Measurements from ENCODE around the gene NPS.

NPS gene

GRCh38 chr10:127571386-127571785 lies 22.3 kb downstream of the NPS start:
- Histone ChIP-seq H3K9me3 (ENCODE audit: control insufficient read depth, insufficient read depth, low read length) (no peaks in the 10 kb centered on the region), H3K9ac (ENCODE audit: low read depth, low read length) (no peak overlapping the region), H3K36me3 (ENCODE audit: insufficient read depth, low read length) (no peaks in the 10 kb centered on the region), H3K4me1 (ENCODE audit: insufficient read depth, low read length) (no peaks in the 10 kb centered on the region)

DNA sequence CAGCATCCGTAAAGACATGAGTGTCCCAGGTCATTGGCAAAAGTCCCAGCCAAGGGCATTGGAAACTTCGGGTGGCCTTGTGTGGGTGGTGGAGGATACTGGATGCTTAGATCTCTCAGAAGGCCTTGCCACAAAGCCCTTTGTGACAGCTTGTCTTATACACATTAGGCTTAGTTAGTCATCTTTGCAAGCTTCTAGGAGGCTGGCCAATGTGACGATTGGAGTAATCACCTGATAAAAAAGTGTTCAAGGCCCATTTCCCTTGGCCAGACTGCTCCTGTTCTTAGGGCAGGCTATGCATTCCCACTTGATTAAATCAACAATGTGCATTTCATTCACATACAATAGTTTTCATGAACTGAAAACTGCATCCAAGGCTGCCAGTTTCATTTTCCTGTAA lies 26.9 kb downstream of the NPS start:
- Histone ChIP-seq H3K4me1 (ENCODE audit: insufficient read depth, low read length) (no peaks in the 10 kb centered on the region), H3K9me3 (ENCODE audit: control insufficient read depth, insufficient read depth, low read length) (no peaks in the 10 kb centered on the region), H3K36me3 (ENCODE audit: insufficient read depth, low read length) (no peaks in the 10 kb centered on the region), H3K9ac (ENCODE audit: low read depth, low read length) (no peak overlapping the region)

GRCh38 chr10:127576740-127577161 lies 27.6 kb downstream of the NPS start:
- no peaks in the 10 kb centered on the region for H3K9me3 ChIP-seq (ENCODE audit: control insufficient read depth, insufficient read depth, low read length)
- no peaks in the 10 kb centered on the region for H3K36me3 ChIP-seq (ENCODE audit: insufficient read depth, low read length)
- H3K9ac ChIP-seq (ENCODE audit: low read depth, low read length): no peak overlapping the region
- H3K4me1 ChIP-seq (ENCODE audit: insufficient read depth, low read length): no peaks in the 10 kb centered on the region

- Histone ChIP-seq H3K36me3 (ENCODE audit: insufficient read depth, low read length) (no peaks in the 10 kb centered on the region), H3K9ac (ENCODE audit: low read depth, low read length) (no peak overlapping the region), H3K9me3 (ENCODE audit: control insufficient read depth, insufficient read depth, low read length) (no peaks in the 10 kb centered on the region), H3K4me1 (ENCODE audit: insufficient read depth, low read length) (no peaks in the 10 kb centered on the region)
These were observed 28.5 kb downstream of the NPS start for GRCh38 chr10:127577376-127578258.

DNA sequence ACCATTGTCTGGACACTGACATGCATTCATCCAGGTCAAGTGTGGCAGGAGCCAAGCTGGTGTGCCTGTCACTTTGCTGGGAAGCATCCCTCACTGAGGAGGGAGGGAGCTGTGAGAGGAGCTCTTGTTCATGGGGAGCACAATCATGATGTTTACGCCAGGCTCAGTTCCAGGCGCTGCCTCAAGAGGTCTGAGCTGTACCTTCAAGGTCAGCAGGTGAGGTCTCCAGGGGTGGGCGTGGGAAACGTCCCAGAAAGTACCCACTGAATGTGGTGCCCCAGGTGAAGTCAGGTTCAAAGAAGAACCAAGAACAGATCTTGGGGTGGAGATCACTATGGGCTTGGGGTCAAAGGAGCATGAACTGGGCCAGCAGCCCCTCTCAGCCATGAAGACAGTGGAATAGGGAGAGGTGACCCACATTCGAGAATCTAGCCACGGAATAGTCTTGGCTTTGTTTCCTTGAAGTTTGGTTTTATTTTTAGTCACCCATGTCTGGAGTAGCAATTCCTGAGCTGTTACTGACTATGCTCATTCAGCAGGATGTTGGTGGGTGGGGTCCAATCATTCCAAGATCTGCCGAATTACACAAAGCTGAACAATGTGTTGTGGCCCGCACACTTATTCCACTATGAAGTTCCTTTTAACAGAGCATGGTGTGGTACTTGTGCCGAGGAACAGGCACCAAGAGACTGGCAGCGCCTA lies 29.3 kb downstream of the NPS start:
- H3K9ac ChIP-seq (ENCODE audit: low read depth, low read length): no peak overlapping the region
- no peaks in the 10 kb centered on the region for H3K4me1 ChIP-seq (ENCODE audit: insufficient read depth, low read length)
- H3K9me3 ChIP-seq (ENCODE audit: control insufficient read depth, insufficient read depth, low read length): no peaks in the 10 kb centered on the region
- no peaks in the 10 kb centered on the region for H3K36me3 ChIP-seq (ENCODE audit: insufficient read depth, low read length)

DNA sequence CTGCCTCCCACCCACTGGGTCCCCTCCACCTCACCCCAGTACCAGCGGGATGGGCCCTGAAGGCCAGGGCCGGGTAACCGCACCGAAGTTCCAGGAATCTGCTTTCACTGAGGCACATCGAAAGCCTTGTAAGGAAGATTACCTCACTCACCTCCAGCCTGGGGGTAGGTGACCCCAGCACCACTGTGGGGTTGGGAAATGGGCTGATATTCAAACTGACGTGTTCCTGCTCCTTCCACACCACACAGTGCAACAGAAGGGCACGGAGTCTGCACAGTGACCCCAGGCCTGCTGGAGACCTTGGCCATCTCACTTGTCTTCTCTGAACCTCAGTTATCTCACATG lies 29.8 kb downstream of the NPS start:
- no peaks in the 10 kb centered on the region for H3K9me3 ChIP-seq (ENCODE audit: control insufficient read depth, insufficient read depth, low read length)
- no peak overlapping the region for H3K9ac ChIP-seq (ENCODE audit: low read depth, low read length)
- no peaks in the 10 kb centered on the region for H3K36me3 ChIP-seq (ENCODE audit: insufficient read depth, low read length)
- H3K4me1 ChIP-seq (ENCODE audit: insufficient read depth, low read length): no peaks in the 10 kb centered on the region

DNA sequence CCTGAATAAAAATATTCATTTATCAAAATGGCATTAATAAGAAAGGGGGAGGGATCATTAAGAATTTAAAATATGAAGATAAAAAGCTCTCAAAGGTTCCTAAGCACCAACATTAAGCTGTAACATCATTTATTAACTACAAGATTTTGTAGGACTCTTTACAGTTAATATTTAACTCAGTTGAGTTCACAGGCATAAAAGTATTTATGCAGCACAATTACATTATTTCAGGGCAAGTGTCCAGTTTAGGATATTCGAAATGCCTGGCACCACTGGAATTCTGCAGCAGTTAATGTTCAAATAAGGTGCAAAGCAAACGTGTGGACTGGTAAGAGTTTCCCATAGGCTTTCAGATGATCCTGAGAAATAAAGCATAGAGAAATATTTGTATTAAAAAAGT lies 30.5 kb downstream of the NPS start:
- no peaks in the 10 kb centered on the region for H3K36me3 ChIP-seq (ENCODE audit: insufficient read depth, low read length)
- H3K4me1 ChIP-seq (ENCODE audit: insufficient read depth, low read length): no peaks in the 10 kb centered on the region
- no peaks in the 10 kb centered on the region for H3K9me3 ChIP-seq (ENCODE audit: control insufficient read depth, insufficient read depth, low read length)
- no peak overlapping the region for H3K9ac ChIP-seq (ENCODE audit: low read depth, low read length)

DNA sequence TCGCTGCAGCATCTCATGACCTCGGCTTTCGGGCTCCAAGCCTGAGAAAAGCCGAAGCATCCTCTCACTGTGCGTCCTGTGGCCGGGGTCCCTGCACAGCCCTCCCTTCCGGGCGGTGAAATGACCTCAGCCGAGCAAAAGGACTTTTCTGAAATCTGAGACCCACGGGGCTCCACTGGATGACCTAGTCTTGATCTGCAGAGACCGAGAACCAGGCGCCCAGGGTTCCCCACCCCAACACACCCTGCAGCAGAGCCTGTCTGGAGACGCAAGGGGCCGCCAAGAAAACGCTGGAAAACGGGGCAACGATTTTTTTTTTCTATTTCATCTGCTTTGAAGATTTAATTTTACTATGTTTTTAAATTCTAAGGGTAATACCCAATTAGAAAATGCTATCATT lies 31.7 kb downstream of the NPS start:
- Histone ChIP-seq H3K9me3 (ENCODE audit: control insufficient read depth, insufficient read depth, low read length) (no peaks in the 10 kb centered on the region), H3K36me3 (ENCODE audit: insufficient read depth, low read length) (no peaks in the 10 kb centered on the region), H3K4me1 (ENCODE audit: insufficient read depth, low read length) (no peaks in the 10 kb centered on the region), H3K9ac (ENCODE audit: low read depth, low read length) (no peak overlapping the region)

- Histone ChIP-seq H3K36me3 (ENCODE audit: insufficient read depth, low read length) (no peaks in the 10 kb centered on the region), H3K9ac (ENCODE audit: low read depth, low read length) (no peak overlapping the region), H3K9me3 (ENCODE audit: control insufficient read depth, insufficient read depth, low read length) (no peaks in the 10 kb centered on the region)
These were observed 36.5 kb downstream of the NPS start for GRCh38 chr10:127585519-127586023.

GRCh38 chr10:127587668-127588365 lies 38.7 kb downstream of the NPS start:
- no peaks in the 10 kb centered on the region for H3K9me3 ChIP-seq (ENCODE audit: control insufficient read depth, insufficient read depth, low read length)
- H3K9ac ChIP-seq (ENCODE audit: low read depth, low read length): no peak overlapping the region
- no peaks in the 10 kb centered on the region for H3K4me1 ChIP-seq (ENCODE audit: insufficient read depth, low read length)
- no peaks in the 10 kb centered on the region for H3K36me3 ChIP-seq (ENCODE audit: insufficient read depth, low read length)

More at GRCh38 chr10:127585519-127586023, 36.5 kb downstream of the NPS start:
- H3K4me1 ChIP-seq (ENCODE audit: insufficient read depth, low read length): no peaks in the 10 kb centered on the region

DNA sequence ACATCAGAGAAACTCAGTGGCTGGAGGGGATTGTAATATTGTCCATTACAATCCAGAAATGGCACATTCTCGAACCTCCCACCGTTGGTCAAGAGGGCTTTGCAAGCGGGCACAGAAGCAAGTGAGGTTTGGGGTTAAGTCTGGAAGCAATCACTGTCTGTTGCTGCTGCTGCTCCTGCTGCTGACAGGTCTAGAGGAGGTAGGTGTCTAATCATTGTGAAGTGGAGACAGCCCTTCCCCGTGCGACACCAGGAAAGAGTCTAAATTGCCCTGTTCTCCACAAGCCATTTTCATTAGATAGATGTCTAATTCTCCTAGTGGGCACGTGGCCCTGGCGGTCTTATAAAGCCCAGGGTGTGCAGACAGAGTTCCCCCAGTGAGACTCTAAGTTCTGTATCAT lies 43.5 kb downstream of the NPS start:
- H3K9ac ChIP-seq (ENCODE audit: low read depth, low read length): no peak overlapping the region
- no peaks in the 10 kb centered on the region for H3K4me1 ChIP-seq (ENCODE audit: insufficient read depth, low read length)
- H3K9me3 ChIP-seq (ENCODE audit: control insufficient read depth, insufficient read depth, low read length): no peaks in the 10 kb centered on the region
- no peaks in the 10 kb centered on the region for H3K36me3 ChIP-seq (ENCODE audit: insufficient read depth, low read length)

GRCh38 chr10:127600479-127600878 lies 51.4 kb downstream of the NPS start:
- Histone ChIP-seq H3K36me3 (ENCODE audit: insufficient read depth, low read length) (no peaks in the 10 kb centered on the region), H3K9ac (ENCODE audit: low read depth, low read length) (no peak overlapping the region), H3K4me1 (ENCODE audit: insufficient read depth, low read length) (no peaks in the 10 kb centered on the region), H3K9me3 (ENCODE audit: control insufficient read depth, insufficient read depth, low read length) (no peaks in the 10 kb centered on the region)
